GM23338 (cell line): ENCODE results near the gene LAPTM5. TPM values are rescaled to one million over a fixed set of nuclear protein-coding genes. Genes with fewer than 3 reads are reported as not detected.

Experiments
- ATAC-seq: fragments of 200-7000 bp; cut with Tn5 transposase; 3 replicates; pipeline ENCODE4 v1.9.1; 2020
- DNase-seq: peaks from one replicate; pipeline ENCODE4 v3.0.0-alpha.2; 2015; ENCODE audit warnings: low spot score
- H2AFZ ChIP-seq: fragments of 200-600 bp; sonication (generic); 2 replicates; pipeline ENCODE4 v1.8.0; 2016; ENCODE audit warnings: antibody characterized with exemption, mild to moderate bottlenecking, moderate library complexity
- H3F3A ChIP-seq: fragments of 200-600 bp; sonication (generic); replicated peaks from 2 replicates; pipeline ENCODE4 v1.8.0; 2017; ENCODE audit warnings: antibody characterized with exemption, mixed run types, low read depth
- H3K27ac ChIP-seq: fragments of 200-600 bp; sonication (generic); 2 replicates; pipeline ENCODE4 v1.6.1; 2016; ENCODE audit warnings: low read depth
- H3K27me3 ChIP-seq: fragments of 200-600 bp; sonication (generic); 2 replicates; pipeline ENCODE4 v1.8.0; 2016; ENCODE audit warnings: mild to moderate bottlenecking, mixed run types, moderate library complexity; ENCODE audit not compliant: insufficient read depth
- H3K36me3 ChIP-seq: fragments of 200-600 bp; sonication (generic); 2 replicates; pipeline ENCODE4 v1.8.0; 2016; ENCODE audit warnings: mild to moderate bottlenecking; ENCODE audit not compliant: insufficient read depth
- H3K4me1 ChIP-seq: fragments of 200-600 bp; sonication (generic); 2 replicates; pipeline ENCODE4 v1.8.0; 2016; ENCODE audit warnings: mild to moderate bottlenecking, moderate library complexity; ENCODE audit not compliant: insufficient read depth
- H3K4me2 ChIP-seq: fragments of 200-600 bp; sonication (generic); 2 replicates; pipeline ENCODE4 v1.7.1; 2017; ENCODE audit warnings: mixed run types
- H3K4me3 ChIP-seq: fragments of 200-600 bp; sonication (generic); 2 replicates; pipeline ENCODE4 v1.6.1; 2016; ENCODE audit warnings: mixed run types
- H3K79me2 ChIP-seq: fragments of 200-600 bp; sonication (generic); replicated peaks from 2 replicates; pipeline ENCODE4 v1.8.0; 2017; ENCODE audit warnings: mild to moderate bottlenecking; ENCODE audit not compliant: insufficient read depth
- H3K9me2 ChIP-seq: fragments of 200-600 bp; sonication (generic); 2 replicates; pipeline ENCODE4 v1.8.0; 2017; ENCODE audit not compliant: insufficient read depth
- H4K20me1 ChIP-seq: fragments of 200-600 bp; sonication (generic); replicated peaks from 2 replicates; pipeline ENCODE4 v1.8.0; 2017; ENCODE audit warnings: mild to moderate bottlenecking; ENCODE audit not compliant: insufficient read depth
- H3K27ac Mint-ChIP-seq: 2 replicates; pipeline ENCODE4 v1.8.0; 2020; ENCODE audit warnings: inconsistent platforms, mild to moderate bottlenecking, moderate library complexity, mixed read lengths
- H3K27me3 Mint-ChIP-seq: 3 replicates; pipeline ENCODE4 v1.8.0; 2022; ENCODE audit warnings: low read depth, mild to moderate bottlenecking, moderate library complexity, mixed read lengths, inconsistent platforms; ENCODE audit not compliant: insufficient read depth, poor library complexity
- H3K36me3 Mint-ChIP-seq: 3 replicates; pipeline ENCODE4 v1.8.0; 2021; ENCODE audit warnings: low read depth, mild to moderate bottlenecking, inconsistent platforms, moderate library complexity, mixed read lengths
- H3K4me1 Mint-ChIP-seq: 3 replicates; pipeline ENCODE4 v1.8.0; 2020; ENCODE audit warnings: mild to moderate bottlenecking, inconsistent platforms, mixed read lengths
- H3K4me3 Mint-ChIP-seq: 3 replicates; pipeline ENCODE4 v1.8.0; 2021; ENCODE audit warnings: moderate library complexity, mild to moderate bottlenecking, inconsistent platforms, mixed read lengths
- H3K9me3 Mint-ChIP-seq: 3 replicates; pipeline ENCODE4 v1.8.0; 2020; ENCODE audit warnings: moderate library complexity, mild to moderate bottlenecking, inconsistent platforms, mixed read lengths
- NANOG ChIP-seq: IDR thresholded peaks from 2 replicates; pipeline ENCODE4 v1.6.1; 2016; ENCODE audit warnings: antibody characterized with exemption, borderline replicate concordance
- POLR2AphosphoS5 ChIP-seq: IDR thresholded peaks from 2 replicates; pipeline ENCODE4 v1.6.1; 2016; ENCODE audit warnings: antibody characterized with exemption, low read depth
- STAT1 ChIP-seq: IDR thresholded peaks from one replicate; pipeline ENCODE4 v1.6.1; 2016; ENCODE audit warnings: antibody characterized with exemption; ENCODE audit not compliant: unreplicated experiment
- ZNF114 ChIP-seq: fragments of 250-450 bp; sonication (Bioruptor Pico); IDR thresholded peaks from 2 replicates; pipeline ENCODE4 v1.5.0; 2020; ENCODE audit warnings: mild to moderate bottlenecking, moderate library complexity
- polyA plus RNA-seq: library from polyadenylated mRNA; unstranded; fragments of >200 nt; fragmentation: Nextera tagmentation; extraction: Ambion mirVana; gene quantifications from 2 replicates; pipeline ENCODE4 v1.2.1, GENCODE V29; 2016
- total RNA-seq: library from RNA; depleted of rRNA; stranded (reverse); fragments of >200 nt; shearing (Covaris generic); gene quantifications from 2 replicates; pipeline ENCODE4 v1.2.3, GENCODE V29; 2014
- TF ChIP-seq, protein P1 (sequence below), 2 experiments: fragments of 200-600 bp in 1 of 2; sonication (generic) in 1 of 2; conservative IDR thresholded peaks; 2 replicates each; pipeline versions ENCODE4 v1.5.1 to v1.6.1; 2016 to 2017; ENCODE audit warnings: antibody characterized with exemption in 2 of 2, low read depth in 2 of 2, mild to moderate bottlenecking in 2 of 2, moderate library complexity in 1 of 2
- TF ChIP-seq, protein P2 (sequence below): IDR thresholded peaks from 2 replicates; pipeline ENCODE4 v1.6.1; 2016; ENCODE audit warnings: antibody characterized with exemption

Gene LAPTM5
- total and polyA plus RNA-seq, 2 experiments from 2014 or later, result 0.21 TPM; not detected in 1

DNA sequence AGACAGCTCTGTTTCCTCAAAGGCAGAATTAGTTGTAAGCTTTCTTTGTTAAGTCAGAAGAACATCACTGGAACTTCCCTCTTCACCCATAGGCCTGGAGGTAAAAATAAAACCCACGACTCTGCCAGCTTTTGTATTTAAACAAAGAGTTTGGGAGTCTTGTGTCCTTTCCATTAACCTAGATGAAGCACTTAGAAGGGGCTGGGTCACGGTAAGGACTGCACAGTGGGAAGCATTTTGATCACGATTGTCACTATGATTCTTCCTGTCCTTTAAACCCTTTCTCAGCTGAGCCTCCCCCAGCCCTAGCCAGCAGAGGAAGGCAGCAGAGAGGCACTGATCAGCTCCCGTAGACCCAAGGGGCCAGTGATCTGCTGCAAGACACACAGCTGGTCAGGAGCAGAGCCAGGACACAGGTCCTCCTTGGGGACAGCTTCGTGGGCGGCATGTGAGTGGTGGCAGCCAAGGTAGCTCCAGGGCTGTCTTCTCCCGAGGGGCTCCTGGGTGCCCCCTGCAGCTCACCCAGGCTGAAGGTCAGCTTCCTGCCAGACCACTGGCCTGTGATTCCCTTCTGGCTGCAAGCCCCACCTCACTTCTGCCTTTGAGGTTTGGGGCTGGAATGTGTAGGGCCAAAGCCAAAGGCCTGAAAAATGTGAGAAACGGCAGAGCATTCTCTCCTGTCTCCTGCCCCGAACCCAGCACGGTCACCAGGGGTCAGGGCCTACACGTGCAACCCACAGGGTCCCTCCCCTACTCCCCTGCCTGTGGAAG is 4.0 kb upstream of the LAPTM5 start:
- H3K4me3 ChIP-seq, result no peak overlapping the region
- DNase-seq, result no peak
- H3K27ac Mint-ChIP-seq, result no peak overlapping the region

DNA sequence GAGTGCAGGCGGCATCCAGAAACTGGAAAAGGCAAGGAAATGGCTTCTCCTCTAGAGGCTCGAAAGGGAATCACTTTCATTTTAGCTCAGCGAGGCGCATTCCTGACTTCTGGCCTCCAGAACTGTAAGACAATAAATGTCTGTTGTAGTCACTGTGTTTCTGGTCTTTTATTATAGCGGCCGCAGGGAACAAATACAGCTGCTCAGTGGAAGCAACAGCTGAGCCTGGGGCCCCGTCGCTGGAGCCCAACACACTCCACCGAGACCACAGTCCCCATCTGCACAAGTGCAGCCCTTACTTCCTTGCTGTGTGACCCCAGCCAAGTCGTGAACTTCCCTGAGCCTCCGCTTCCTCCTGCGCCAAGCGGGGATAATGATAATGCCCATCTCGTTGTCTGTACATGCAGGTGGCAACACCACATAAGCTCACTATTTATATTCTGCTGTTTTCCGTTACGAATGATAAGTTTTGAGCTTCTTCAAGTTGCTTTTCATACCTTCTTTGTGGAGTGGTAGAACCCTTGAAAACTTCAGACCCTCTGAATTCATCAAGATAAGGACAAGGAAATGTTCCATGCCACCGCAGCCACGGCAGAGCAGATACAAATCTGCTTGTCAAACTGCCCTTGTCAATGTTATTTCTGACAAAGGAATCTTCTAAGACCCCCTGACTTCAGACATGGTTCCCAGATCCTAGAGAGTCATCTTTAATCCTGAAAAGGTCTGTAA is 3.2 kb upstream of the LAPTM5 start:
- no peak overlapping the region for H3K4me3 ChIP-seq
- H3F3A ChIP-seq, result no peaks in the 10 kb centered on the region
- no peaks in the 10 kb centered on the region for H3K79me2 ChIP-seq
- Mint-ChIP-seq H3K4me1 (peaks cover 8% of the 10 kb centered on the region), H3K27me3 (peaks cover 9% of the 10 kb centered on the region), H3K9me3 (no peaks in the 10 kb centered on the region), H3K4me3 (no peak overlapping the region), H3K36me3 (no peaks in the 10 kb centered on the region), H3K27ac (no peak overlapping the region)
- no peaks in the 10 kb centered on the region for H4K20me1 ChIP-seq
- H3K4me2 ChIP-seq, result no peak overlapping the region
- peaks cover 8% of the 10 kb centered on the region; the same call in 1 of the 2 replicates for H3K4me1 ChIP-seq
- no peaks in the 10 kb centered on the region for H3K36me3 ChIP-seq
- H3K27me3 ChIP-seq, result no peaks in the 10 kb centered on the region
- DNase-seq, result no peak
- H3K27ac ChIP-seq, result no peak overlapping the region
- ATAC-seq, result no peak
- H2AFZ ChIP-seq, result no peak overlapping the region
- H3K9me2 ChIP-seq, result no peaks in the 10 kb centered on the region
- TF ChIP-seq, protein P1, sequence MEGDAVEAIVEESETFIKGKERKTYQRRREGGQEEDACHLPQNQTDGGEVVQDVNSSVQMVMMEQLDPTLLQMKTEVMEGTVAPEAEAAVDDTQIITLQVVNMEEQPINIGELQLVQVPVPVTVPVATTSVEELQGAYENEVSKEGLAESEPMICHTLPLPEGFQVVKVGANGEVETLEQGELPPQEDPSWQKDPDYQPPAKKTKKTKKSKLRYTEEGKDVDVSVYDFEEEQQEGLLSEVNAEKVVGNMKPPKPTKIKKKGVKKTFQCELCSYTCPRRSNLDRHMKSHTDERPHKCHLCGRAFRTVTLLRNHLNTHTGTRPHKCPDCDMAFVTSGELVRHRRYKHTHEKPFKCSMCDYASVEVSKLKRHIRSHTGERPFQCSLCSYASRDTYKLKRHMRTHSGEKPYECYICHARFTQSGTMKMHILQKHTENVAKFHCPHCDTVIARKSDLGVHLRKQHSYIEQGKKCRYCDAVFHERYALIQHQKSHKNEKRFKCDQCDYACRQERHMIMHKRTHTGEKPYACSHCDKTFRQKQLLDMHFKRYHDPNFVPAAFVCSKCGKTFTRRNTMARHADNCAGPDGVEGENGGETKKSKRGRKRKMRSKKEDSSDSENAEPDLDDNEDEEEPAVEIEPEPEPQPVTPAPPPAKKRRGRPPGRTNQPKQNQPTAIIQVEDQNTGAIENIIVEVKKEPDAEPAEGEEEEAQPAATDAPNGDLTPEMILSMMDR (conservative IDR thresholded peaks at IDR 0.05; ENCODE audit: low read depth in 2 of 2), result no peak
- TF ChIP-seq STAT1 (no peak), NANOG (no peak), ZNF114 (CRISPR knock-in tag) (no peak), POLR2AphosphoS5 (no peak)
- TF ChIP-seq, protein P2, sequence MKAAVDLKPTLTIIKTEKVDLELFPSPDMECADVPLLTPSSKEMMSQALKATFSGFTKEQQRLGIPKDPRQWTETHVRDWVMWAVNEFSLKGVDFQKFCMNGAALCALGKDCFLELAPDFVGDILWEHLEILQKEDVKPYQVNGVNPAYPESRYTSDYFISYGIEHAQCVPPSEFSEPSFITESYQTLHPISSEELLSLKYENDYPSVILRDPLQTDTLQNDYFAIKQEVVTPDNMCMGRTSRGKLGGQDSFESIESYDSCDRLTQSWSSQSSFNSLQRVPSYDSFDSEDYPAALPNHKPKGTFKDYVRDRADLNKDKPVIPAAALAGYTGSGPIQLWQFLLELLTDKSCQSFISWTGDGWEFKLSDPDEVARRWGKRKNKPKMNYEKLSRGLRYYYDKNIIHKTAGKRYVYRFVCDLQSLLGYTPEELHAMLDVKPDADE, result no peak

More for the DNA sequence above, 4.0 kb upstream of the LAPTM5 start:
- Histone ChIP-seq H3K36me3 (no peaks in the 10 kb centered on the region), H3K4me2 (no peak overlapping the region), H4K20me1 (no peaks in the 10 kb centered on the region), H2AFZ (no peak overlapping the region), H3K4me1 (peaks cover 8% of the 10 kb centered on the region; the same call in 1 of the 2 replicates), H3K79me2 (no peaks in the 10 kb centered on the region), H3K27ac (no peak overlapping the region), H3F3A (no peaks in the 10 kb centered on the region), H3K27me3 (no peaks in the 10 kb centered on the region), H3K9me2 (no peaks in the 10 kb centered on the region)
- Mint-ChIP-seq H3K36me3 (no peaks in the 10 kb centered on the region), H3K4me3 (no peak overlapping the region), H3K9me3 (no peaks in the 10 kb centered on the region), H3K27me3 (peaks cover 9% of the 10 kb centered on the region), H3K4me1 (peaks cover 8% of the 10 kb centered on the region)
- TF ChIP-seq, protein P1 (conservative IDR thresholded peaks at IDR 0.05; ENCODE audit: low read depth in 2 of 2), result peak in 1 of 2 experiments; percentile 11; a peak in 1 of 4 replicates
- TF ChIP-seq, protein P2, result no peak
- ATAC-seq, result no peak
